ENCODE results near the gene ZYG11A.

The ZYG11A gene

GRCh38 chr1:52919051-52919722, 76.6 kb downstream of the ZYG11A start:
- Histone ChIP-seq H2BK5ac (ENCODE audit: low read length) (no peak overlapping the region), H3K27me3 (ENCODE audit: insufficient read depth, low read length, poor library complexity) (peaks cover 7% of the 10 kb centered on the region), H3K18ac (ENCODE audit: low read length) (no peak overlapping the region), H3K4me2 (ENCODE audit: low read length) (no peak overlapping the region), H3K23ac (ENCODE audit: low read length) (no peak overlapping the region), H3K9ac (ENCODE audit: low read length) (no peak overlapping the region), H3K36me3 (ENCODE audit: control insufficient read depth, insufficient read depth, low read length) (no peaks in the 10 kb centered on the region), H2BK120ac (ENCODE audit: low read depth, low read length) (no peak overlapping the region), H2BK15ac (replicated peaks; ENCODE audit: low read depth) (no peak overlapping the region), H3K4me1 (ENCODE audit: control insufficient read depth, low read depth, low read length) (no peaks in the 10 kb centered on the region), H3K27ac (ENCODE audit: low read depth, low read length) (no peak overlapping the region), H4K5ac (ENCODE audit: low read length) (no peak overlapping the region), H3K79me2 (ENCODE audit: control insufficient read depth, insufficient read depth, low read length) (no peaks in the 10 kb centered on the region), H4K8ac (ENCODE audit: low read depth, low read length) (no peak overlapping the region), H3K79me1 (ENCODE audit: low read length) (no peaks in the 10 kb centered on the region), H3K4me3 (ENCODE audit: low read length) (no peak overlapping the region), H3K56ac (ENCODE audit: low read length) (no peak overlapping the region), H2AK5ac (ENCODE audit: low read length) (no peak overlapping the region), H3K4ac (ENCODE audit: low read depth, low read length) (no peak overlapping the region)
- no CpG with 5 or more reads among the region's 7 CpGs for WGBS (ENCODE audit: extremely low coverage, insufficient coverage, low lambda C conversion rate)
- DNase-seq = no peak

GRCh38 chr1:52919723-52920483, 77.3 kb downstream of the ZYG11A start:
- H3K4me1 ChIP-seq (ENCODE audit: control insufficient read depth, low read depth, low read length) = no peaks in the 10 kb centered on the region
- peaks cover 7% of the 10 kb centered on the region for H3K27me3 ChIP-seq (ENCODE audit: insufficient read depth, low read length, poor library complexity)
- no peak overlapping the region for H3K4me2 ChIP-seq (ENCODE audit: low read length)
- no peak overlapping the region for H3K27ac ChIP-seq (ENCODE audit: low read depth, low read length)
- no peak overlapping the region for H3K4ac ChIP-seq (ENCODE audit: low read depth, low read length)
- H3K23ac ChIP-seq (ENCODE audit: low read length) = no peak overlapping the region
- H2BK120ac ChIP-seq (ENCODE audit: low read depth, low read length) = no peak overlapping the region
- H2BK15ac ChIP-seq (replicated peaks; ENCODE audit: low read depth) = no peak overlapping the region
- H2BK5ac ChIP-seq (ENCODE audit: low read length) = no peak overlapping the region
- no peak overlapping the region for H2AK5ac ChIP-seq (ENCODE audit: low read length)
- no CpG with 5 or more reads among the region's 10 CpGs for WGBS (ENCODE audit: extremely low coverage, insufficient coverage, low lambda C conversion rate)
- no peak overlapping the region for H4K8ac ChIP-seq (ENCODE audit: low read depth, low read length)
- no peaks in the 10 kb centered on the region for H3K79me1 ChIP-seq (ENCODE audit: low read length)
- no peaks in the 10 kb centered on the region for H3K36me3 ChIP-seq (ENCODE audit: control insufficient read depth, insufficient read depth, low read length)
- H3K9ac ChIP-seq (ENCODE audit: low read length) = no peak overlapping the region
- no peak for DNase-seq
- no peak overlapping the region for H3K18ac ChIP-seq (ENCODE audit: low read length)
- H3K79me2 ChIP-seq (ENCODE audit: control insufficient read depth, insufficient read depth, low read length) = no peaks in the 10 kb centered on the region
- no peak overlapping the region for H3K56ac ChIP-seq (ENCODE audit: low read length)
- no peak overlapping the region for H3K4me3 ChIP-seq (ENCODE audit: low read length)
- no peak overlapping the region for H4K5ac ChIP-seq (ENCODE audit: low read length)

- Histone ChIP-seq H4K8ac (ENCODE audit: low read depth, low read length) (no peak overlapping the region), H2BK15ac (replicated peaks; ENCODE audit: low read depth) (no peak overlapping the region), H3K56ac (ENCODE audit: low read length) (peak overlapping the region; percentile 74), H3K4me1 (ENCODE audit: control insufficient read depth, low read depth, low read length) (no peaks in the 10 kb centered on the region), H3K4ac (ENCODE audit: low read depth, low read length) (no peak overlapping the region), H3K79me2 (ENCODE audit: control insufficient read depth, insufficient read depth, low read length) (no peaks in the 10 kb centered on the region), H3K9ac (ENCODE audit: low read length) (peak overlapping the region; percentile 60), H3K18ac (ENCODE audit: low read length) (peak overlapping the region; percentile 42), H3K27ac (ENCODE audit: low read depth, low read length) (no peak overlapping the region), H3K36me3 (ENCODE audit: control insufficient read depth, insufficient read depth, low read length) (no peaks in the 10 kb centered on the region), H2BK120ac (ENCODE audit: low read depth, low read length) (no peak overlapping the region), H2BK5ac (ENCODE audit: low read length) (no peak overlapping the region), H3K27me3 (ENCODE audit: insufficient read depth, low read length, poor library complexity) (peaks cover 8% of the 10 kb centered on the region), H3K4me2 (ENCODE audit: low read length) (peak overlapping the region; percentile 54), H4K5ac (ENCODE audit: low read length) (no peak overlapping the region), H3K79me1 (ENCODE audit: low read length) (no peaks in the 10 kb centered on the region), H3K23ac (ENCODE audit: low read length) (no peak overlapping the region), H3K4me3 (ENCODE audit: low read length) (peak overlapping the region; percentile 30), H2AK5ac (ENCODE audit: low read length) (no peak overlapping the region)
- whole genome bisulfite sequencing (ENCODE audit: extremely low coverage, insufficient coverage, low lambda C conversion rate) = no CpG with 5 or more reads among the region's 35 CpGs
- DNase-seq = no peak
These were observed 78.3 kb downstream of the ZYG11A start for GRCh38 chr1:52920791-52921291.

DNA sequence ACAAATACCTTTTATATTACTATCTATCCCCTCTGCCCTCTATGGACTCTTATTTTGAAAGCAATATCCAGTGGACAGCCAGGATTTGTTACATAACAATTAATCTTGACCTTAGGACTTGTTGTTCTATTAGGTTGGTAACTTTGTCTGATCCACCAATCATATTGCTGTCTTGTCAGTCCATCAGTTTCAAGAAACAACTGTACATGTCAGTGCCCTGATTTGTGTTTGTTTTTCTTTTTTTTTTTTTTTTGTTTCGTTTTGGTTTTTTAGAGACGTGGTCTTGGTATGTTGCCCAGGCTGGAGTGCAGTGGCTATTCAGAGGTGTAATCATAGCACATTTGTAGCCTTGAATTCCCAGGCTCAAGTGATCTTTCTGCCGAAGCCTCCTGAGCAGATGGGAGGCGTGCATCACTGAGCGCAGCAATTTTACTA, 83.0 kb downstream of the ZYG11A start:
- H3K23ac ChIP-seq (ENCODE audit: low read length) = no peak overlapping the region
- peaks cover 2% of the 10 kb centered on the region for H3K4me1 ChIP-seq (ENCODE audit: control insufficient read depth, low read depth, low read length)
- no peak overlapping the region for H3K4ac ChIP-seq (ENCODE audit: low read depth, low read length)
- no peak for DNase-seq
- no CpG with 5 or more reads among the region's 5 CpGs for WGBS (ENCODE audit: extremely low coverage, insufficient coverage, low lambda C conversion rate)
- no peak overlapping the region for H3K9ac ChIP-seq (ENCODE audit: low read length)
- H3K36me3 ChIP-seq (ENCODE audit: control insufficient read depth, insufficient read depth, low read length) = no peaks in the 10 kb centered on the region
- no peak overlapping the region for H4K8ac ChIP-seq (ENCODE audit: low read depth, low read length)
- no peak overlapping the region for H3K27ac ChIP-seq (ENCODE audit: low read depth, low read length)
- H3K56ac ChIP-seq (ENCODE audit: low read length) = no peak overlapping the region
- no peaks in the 10 kb centered on the region for H3K79me1 ChIP-seq (ENCODE audit: low read length)
- H3K18ac ChIP-seq (ENCODE audit: low read length) = no peak overlapping the region
- H3K79me2 ChIP-seq (ENCODE audit: control insufficient read depth, insufficient read depth, low read length) = no peaks in the 10 kb centered on the region
- H3K27me3 ChIP-seq (ENCODE audit: insufficient read depth, low read length, poor library complexity) = peaks cover 22% of the 10 kb centered on the region
- H3K4me3 ChIP-seq (ENCODE audit: low read length) = no peak overlapping the region
- no peak overlapping the region for H2BK120ac ChIP-seq (ENCODE audit: low read depth, low read length)
- H4K5ac ChIP-seq (ENCODE audit: low read length) = no peak overlapping the region
- no peak overlapping the region for H3K4me2 ChIP-seq (ENCODE audit: low read length)
- H2BK5ac ChIP-seq (ENCODE audit: low read length) = no peak overlapping the region
- H2BK15ac ChIP-seq (replicated peaks; ENCODE audit: low read depth) = no peak overlapping the region
- H2AK5ac ChIP-seq (ENCODE audit: low read length) = no peak overlapping the region

DNA sequence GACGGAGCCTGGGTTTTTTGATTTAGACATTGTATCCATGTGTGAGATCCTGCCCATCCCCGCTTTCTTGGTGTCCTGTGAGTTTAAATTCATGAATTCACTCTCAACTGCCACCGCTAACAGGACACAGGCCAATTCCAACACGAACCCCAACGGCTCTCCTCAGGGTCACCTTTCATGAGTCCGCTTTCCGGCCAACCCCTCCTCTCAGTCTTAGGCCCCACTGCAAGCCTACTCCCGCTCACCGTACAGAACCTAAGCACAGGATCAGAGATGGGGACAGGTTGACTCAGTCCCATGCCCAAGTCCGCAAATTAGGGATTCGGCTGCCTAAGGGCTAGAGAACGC, 84.3 kb downstream of the ZYG11A start:
- DNase-seq = no peak
- no peak overlapping the region for H2AK5ac ChIP-seq (ENCODE audit: low read length)
- H3K18ac ChIP-seq (ENCODE audit: low read length) = no peak overlapping the region
- H3K79me2 ChIP-seq (ENCODE audit: control insufficient read depth, insufficient read depth, low read length) = no peaks in the 10 kb centered on the region
- H3K4ac ChIP-seq (ENCODE audit: low read depth, low read length) = no peak overlapping the region
- peaks cover 2% of the 10 kb centered on the region for H3K4me1 ChIP-seq (ENCODE audit: control insufficient read depth, low read depth, low read length)
- H3K79me1 ChIP-seq (ENCODE audit: low read length) = no peaks in the 10 kb centered on the region
- H2BK120ac ChIP-seq (ENCODE audit: low read depth, low read length) = no peak overlapping the region
- peak overlapping the region; percentile 82 for H3K4me2 ChIP-seq (ENCODE audit: low read length)
- H2BK5ac ChIP-seq (ENCODE audit: low read length) = no peak overlapping the region
- H3K56ac ChIP-seq (ENCODE audit: low read length) = peak overlapping the region; percentile 82
- H3K9ac ChIP-seq (ENCODE audit: low read length) = peak overlapping the region; percentile 67
- no peak overlapping the region for H2BK15ac ChIP-seq (replicated peaks; ENCODE audit: low read depth)
- peaks cover 16% of the 10 kb centered on the region for H3K27me3 ChIP-seq (ENCODE audit: insufficient read depth, low read length, poor library complexity)
- H4K8ac ChIP-seq (ENCODE audit: low read depth, low read length) = no peak overlapping the region
- H3K23ac ChIP-seq (ENCODE audit: low read length) = no peak overlapping the region
- H4K5ac ChIP-seq (ENCODE audit: low read length) = no peak overlapping the region
- no CpG with 5 or more reads among the region's 12 CpGs for WGBS (ENCODE audit: extremely low coverage, insufficient coverage, low lambda C conversion rate)
- no peaks in the 10 kb centered on the region for H3K36me3 ChIP-seq (ENCODE audit: control insufficient read depth, insufficient read depth, low read length)
- peak overlapping the region; percentile 19 for H3K4me3 ChIP-seq (ENCODE audit: low read length)
- no peak overlapping the region for H3K27ac ChIP-seq (ENCODE audit: low read depth, low read length)
